Gastrocnemius medialis (tissue), 4 donors: Measurements from ENCODE around the gene SPIRE2.
"Not testable (repeated sequence)": the region's sequence is repeated elsewhere in the genome, so short reads cannot be mapped to it uniquely, and the experiment has no call there.

Experiments used
- CTCF ChIP-seq, 5 experiments: fragments of 450-650 bp in 3 of 5; fragments of 200-600 bp in 2 of 5; sonication (generic) in 2 of 5; IDR thresholded peaks in 4 of 5; conservative IDR thresholded peaks in 1 of 5; 1 replicate in 4 of 5; 2 replicates in 1 of 5; pipeline ENCODE4 v1.5.1; 2016 to 2019; ENCODE audit warnings: antibody characterized with exemption in 5 of 5, mild to moderate bottlenecking in 3 of 5, moderate library complexity in 3 of 5
- POLR2A ChIP-seq, 2 donors: fragments of 450-650 bp; IDR thresholded peaks; one replicate each; pipeline ENCODE4 v1.6.1; 2017; ENCODE audit warnings: antibody characterized with exemption in 2 of 2, mild to moderate bottlenecking in 2 of 2, moderate library complexity in 2 of 2

DNA sequence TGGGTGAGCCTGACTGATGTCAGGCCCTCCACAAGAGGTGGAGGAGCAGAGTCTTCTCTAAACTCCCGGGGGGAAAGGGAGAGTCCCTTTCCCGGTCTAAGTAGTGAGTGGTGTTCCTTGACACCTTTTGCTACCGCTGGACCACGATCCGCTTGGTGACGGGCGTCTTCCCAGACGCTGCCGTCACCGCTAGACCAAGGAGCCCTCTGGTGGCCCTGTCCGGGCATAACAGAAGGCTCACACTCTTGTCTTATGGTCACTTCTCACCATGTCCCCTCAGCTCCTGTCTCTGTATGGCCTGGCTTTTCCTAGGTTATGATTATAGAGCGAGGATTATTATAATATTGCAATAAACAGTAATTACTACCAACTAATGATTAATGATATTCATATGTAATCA, 35.2 kb upstream of the SPIRE2 start:
- TF ChIP-seq CTCF (IDR thresholded peaks at IDR 0.05 in 4 of 5, conservative IDR thresholded peaks at IDR 0.05 in 1 of 5), result peak; percentile 30 to 69 (median 59)
- TF ChIP-seq POLR2A (IDR thresholded peaks at IDR 0.05), result not testable (repeated sequence)
